ENCODE data around the gene ASTN2. TPM values are rescaled to one million over a fixed set of nuclear protein-coding genes. Genes with fewer than 3 reads are reported as not detected.

ASTN2 gene
- total RNA-seq, 2 experiments from 2014 or later, result 1.7 to 4.2 TPM

DNA sequence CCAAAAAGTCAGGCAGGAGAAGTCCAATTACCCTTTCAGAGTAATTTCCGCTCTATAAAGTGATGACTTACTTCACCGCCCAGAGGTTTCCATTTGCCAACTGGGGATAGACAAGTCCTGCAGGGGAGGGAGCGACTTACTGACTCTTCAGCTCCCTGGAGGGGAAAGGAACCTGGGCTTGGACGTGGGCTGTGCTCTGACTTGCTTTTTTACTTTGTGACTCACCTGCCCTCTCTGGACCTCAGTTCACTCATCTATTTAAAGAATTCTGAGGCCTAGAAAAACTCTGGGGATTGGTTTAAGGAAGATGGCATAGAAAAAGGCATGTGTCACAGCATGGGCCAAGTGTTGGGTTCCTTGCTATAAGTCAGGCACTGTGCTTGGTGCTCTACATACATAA, 908.2 kb downstream of the ASTN2 start:
- Histone ChIP-seq H3K27ac (ENCODE audit: low read depth, low read length, poor library complexity, severe bottlenecking) (no peak overlapping the region), H3K9me2 (ENCODE audit: insufficient read depth, low read length) (no peaks in the 10 kb centered on the region), H3K36me3 (ENCODE audit: insufficient read depth, low read length) (no peaks in the 10 kb centered on the region), H3K4me3 (ENCODE audit: low read depth, low read length, poor library complexity, severe bottlenecking) (no peak overlapping the region), H3K4me1 (ENCODE audit: insufficient read depth, low read length, poor library complexity, severe bottlenecking) (no peaks in the 10 kb centered on the region), H4K20me1 (ENCODE audit: insufficient read depth, low read length) (no peaks in the 10 kb centered on the region), H3K4me2 (ENCODE audit: low read length) (no peak overlapping the region), H2AFZ (ENCODE audit: low read length) (no peak overlapping the region), H3K79me2 (ENCODE audit: insufficient read depth, low read depth, low read length) (no peaks in the 10 kb centered on the region), H3K9me3 (ENCODE audit: low read length) (no peaks in the 10 kb centered on the region)
- TF ChIP-seq, protein P1, sequence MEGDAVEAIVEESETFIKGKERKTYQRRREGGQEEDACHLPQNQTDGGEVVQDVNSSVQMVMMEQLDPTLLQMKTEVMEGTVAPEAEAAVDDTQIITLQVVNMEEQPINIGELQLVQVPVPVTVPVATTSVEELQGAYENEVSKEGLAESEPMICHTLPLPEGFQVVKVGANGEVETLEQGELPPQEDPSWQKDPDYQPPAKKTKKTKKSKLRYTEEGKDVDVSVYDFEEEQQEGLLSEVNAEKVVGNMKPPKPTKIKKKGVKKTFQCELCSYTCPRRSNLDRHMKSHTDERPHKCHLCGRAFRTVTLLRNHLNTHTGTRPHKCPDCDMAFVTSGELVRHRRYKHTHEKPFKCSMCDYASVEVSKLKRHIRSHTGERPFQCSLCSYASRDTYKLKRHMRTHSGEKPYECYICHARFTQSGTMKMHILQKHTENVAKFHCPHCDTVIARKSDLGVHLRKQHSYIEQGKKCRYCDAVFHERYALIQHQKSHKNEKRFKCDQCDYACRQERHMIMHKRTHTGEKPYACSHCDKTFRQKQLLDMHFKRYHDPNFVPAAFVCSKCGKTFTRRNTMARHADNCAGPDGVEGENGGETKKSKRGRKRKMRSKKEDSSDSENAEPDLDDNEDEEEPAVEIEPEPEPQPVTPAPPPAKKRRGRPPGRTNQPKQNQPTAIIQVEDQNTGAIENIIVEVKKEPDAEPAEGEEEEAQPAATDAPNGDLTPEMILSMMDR (conservative IDR thresholded peaks at IDR 0.05; ENCODE audit: low read length), result no peak
- TF ChIP-seq EZH2phosphoT487 (IDR thresholded peaks at IDR 0.05; ENCODE audit: borderline replicate concordance, low read depth, low read length), result no peak
- POLR2A ChIA-PET, result no interaction called here
- DNase-seq (ENCODE audit: low spot score), result no peak
- CTCF ChIA-PET (ENCODE audit: unreplicated experiment), result no interaction called here
- no TSS peak for BruUV-seq (replicated peaks)
- intact Hi-C loops (cut with micrococcal nuclease; ENCODE audit: unreplicated experiment), result no loop called here

DNA sequence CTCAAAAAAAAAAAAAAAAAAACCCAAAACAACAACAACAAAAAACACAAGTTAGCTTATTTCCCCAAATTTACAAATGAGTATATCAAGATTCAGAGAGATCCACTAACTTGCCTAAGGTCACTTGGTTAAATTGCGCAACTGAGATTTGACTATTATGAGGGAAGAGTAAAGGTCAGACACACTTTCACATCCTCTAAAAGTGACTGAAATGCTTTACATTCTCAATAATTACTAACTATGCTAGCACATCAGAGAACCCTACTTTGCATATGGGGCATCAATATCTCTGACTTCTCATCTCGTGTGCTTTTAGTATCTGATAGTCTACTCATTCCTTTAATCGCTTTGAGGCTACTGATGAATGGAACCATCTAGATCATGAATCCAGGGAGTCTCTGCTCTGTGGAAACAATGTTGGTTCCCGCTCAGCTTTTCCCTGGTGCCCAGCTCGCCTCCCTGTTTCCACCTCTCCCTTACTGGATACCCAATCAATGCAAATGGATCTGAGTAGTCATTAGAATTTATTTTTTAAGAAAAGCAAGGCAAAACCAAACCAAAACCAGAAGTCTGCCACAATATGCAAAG, 909.9 kb downstream of the ASTN2 start:
- BruUV-seq (replicated peaks), result no TSS peak
- no peaks in the 10 kb centered on the region for H3K9me3 ChIP-seq (ENCODE audit: low read length)
- ChIA-PET CTCF (ENCODE audit: unreplicated experiment) (no interaction called here), POLR2A (no interaction called here)
- H3K79me2 ChIP-seq (ENCODE audit: insufficient read depth, low read depth, low read length), result no peaks in the 10 kb centered on the region
- no peaks in the 10 kb centered on the region for H3K4me1 ChIP-seq (ENCODE audit: insufficient read depth, low read length, poor library complexity, severe bottlenecking)
- H2AFZ ChIP-seq (ENCODE audit: low read length), result no peak overlapping the region
- H4K20me1 ChIP-seq (ENCODE audit: insufficient read depth, low read length), result no peaks in the 10 kb centered on the region
- no peak for DNase-seq (ENCODE audit: low spot score)
- no peak overlapping the region for H3K4me3 ChIP-seq (ENCODE audit: low read depth, low read length, poor library complexity, severe bottlenecking)
- intact Hi-C loops (cut with micrococcal nuclease; ENCODE audit: unreplicated experiment), result no loop called here
- TF ChIP-seq EZH2phosphoT487 (IDR thresholded peaks at IDR 0.05; ENCODE audit: borderline replicate concordance, low read depth, low read length), result no peak
- TF ChIP-seq, protein P1 (conservative IDR thresholded peaks at IDR 0.05; ENCODE audit: low read length), result no peak
- no peak overlapping the region for H3K4me2 ChIP-seq (ENCODE audit: low read length)
- no peaks in the 10 kb centered on the region for H3K9me2 ChIP-seq (ENCODE audit: insufficient read depth, low read length)
- no peak overlapping the region for H3K27ac ChIP-seq (ENCODE audit: low read depth, low read length, poor library complexity, severe bottlenecking)
- no peaks in the 10 kb centered on the region for H3K36me3 ChIP-seq (ENCODE audit: insufficient read depth, low read length)

DNA sequence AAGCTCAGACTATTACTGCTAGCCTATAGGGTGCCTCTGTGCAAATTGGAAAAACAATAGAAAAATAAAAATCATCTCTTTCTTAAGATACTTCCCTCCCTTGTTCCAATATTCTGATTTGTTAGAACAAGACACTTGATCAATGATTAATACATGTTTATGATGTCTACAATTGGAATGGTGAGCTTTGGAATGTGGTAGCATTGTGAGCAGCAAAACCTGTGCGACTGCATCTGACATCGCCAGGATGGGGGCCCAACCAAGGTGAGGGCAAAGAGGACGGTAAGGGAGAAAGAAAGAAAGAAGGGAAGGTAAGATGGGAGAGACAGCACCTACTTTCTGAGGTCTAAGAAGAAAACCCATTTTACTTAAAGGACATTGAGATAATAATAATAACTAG, 910.8 kb downstream of the ASTN2 start:
- H3K9me2 ChIP-seq (ENCODE audit: insufficient read depth, low read length), result no peaks in the 10 kb centered on the region
- no TSS peak for BruUV-seq (replicated peaks)
- no peak overlapping the region for H3K27ac ChIP-seq (ENCODE audit: low read depth, low read length, poor library complexity, severe bottlenecking)
- no peak overlapping the region for H3K4me3 ChIP-seq (ENCODE audit: low read depth, low read length, poor library complexity, severe bottlenecking)
- no peaks in the 10 kb centered on the region for H3K36me3 ChIP-seq (ENCODE audit: insufficient read depth, low read length)
- no peak overlapping the region for H2AFZ ChIP-seq (ENCODE audit: low read length)
- H4K20me1 ChIP-seq (ENCODE audit: insufficient read depth, low read length), result no peaks in the 10 kb centered on the region
- intact Hi-C loops (cut with micrococcal nuclease; ENCODE audit: unreplicated experiment), result no loop called here
- POLR2A ChIA-PET, result interaction anchor here (0.5 kb wide), 1 partner anchor 1575 kb away, joined by 4 read pairs; no protein-coding TSS in a partner anchor
- H3K9me3 ChIP-seq (ENCODE audit: low read length), result no peaks in the 10 kb centered on the region
- CTCF ChIA-PET (ENCODE audit: unreplicated experiment), result no interaction called here
- no peak for DNase-seq (ENCODE audit: low spot score)
- no peaks in the 10 kb centered on the region for H3K79me2 ChIP-seq (ENCODE audit: insufficient read depth, low read depth, low read length)
- no peaks in the 10 kb centered on the region for H3K4me1 ChIP-seq (ENCODE audit: insufficient read depth, low read length, poor library complexity, severe bottlenecking)
- TF ChIP-seq, protein P1 (conservative IDR thresholded peaks at IDR 0.05; ENCODE audit: low read length), result no peak
- no peak for TF ChIP-seq EZH2phosphoT487 (IDR thresholded peaks at IDR 0.05; ENCODE audit: borderline replicate concordance, low read depth, low read length)
- H3K4me2 ChIP-seq (ENCODE audit: low read length), result no peak overlapping the region
